Ramos (cell line): ENCODE measurements around the gene PHLPP1.

Experiments
- in situ Hi-C: fragments of 300-500 bp; cut with MboI; formaldehyde crosslinking; loops from one replicate; pipeline ENCODE4 v1.14.3; 2022; ENCODE audit warnings: low sequenced_read_pairs; ENCODE audit not compliant: unreplicated experiment

Gene PHLPP1

DNA sequence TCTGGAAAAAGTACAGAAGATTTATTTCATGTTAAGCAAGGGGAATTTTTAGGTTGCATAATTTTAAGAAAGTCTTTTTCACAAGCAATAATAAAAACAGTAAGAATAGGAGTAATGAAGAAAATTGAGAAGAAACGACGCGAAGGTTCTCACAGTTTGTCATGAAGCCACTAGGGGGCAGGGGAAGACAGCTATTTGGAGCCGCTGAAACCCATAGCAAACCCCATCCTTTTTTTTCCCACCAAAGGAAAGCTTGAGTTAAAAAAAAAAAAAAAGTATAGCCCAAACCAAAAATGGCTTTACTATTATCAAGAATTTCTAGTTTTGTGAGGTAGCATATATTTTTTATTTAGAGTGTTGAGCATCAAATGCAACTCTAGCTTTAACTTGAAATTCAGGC lies 300.9 kb downstream of the PHLPP1 start:
- in situ Hi-C loops, result loop anchor here (10.0 to 25.0 kb wide), 2 partner anchors 96 to 419 kb away; no protein-coding TSS in a partner anchor

- in situ Hi-C loops, result loop anchor here (10.0 to 25.0 kb wide), 2 partner anchors 95 to 418 kb away; no protein-coding TSS in a partner anchor
Measured at GRCh38 chr18:63017076-63017475, 301.7 kb downstream of the PHLPP1 start.

- in situ Hi-C loops, result loop anchor here (10.0 to 25.0 kb wide), 2 partner anchors 94 to 417 kb away; no protein-coding TSS in a partner anchor
Measured at GRCh38 chr18:63017977-63018376, 302.6 kb downstream of the PHLPP1 start.

GRCh38 chr18:63022429-63023022 lies 307.2 kb downstream of the PHLPP1 start:
- in situ Hi-C loops, result loop anchor here (25.0 kb wide), 1 partner anchor 90 kb away; no protein-coding TSS in a partner anchor

DNA sequence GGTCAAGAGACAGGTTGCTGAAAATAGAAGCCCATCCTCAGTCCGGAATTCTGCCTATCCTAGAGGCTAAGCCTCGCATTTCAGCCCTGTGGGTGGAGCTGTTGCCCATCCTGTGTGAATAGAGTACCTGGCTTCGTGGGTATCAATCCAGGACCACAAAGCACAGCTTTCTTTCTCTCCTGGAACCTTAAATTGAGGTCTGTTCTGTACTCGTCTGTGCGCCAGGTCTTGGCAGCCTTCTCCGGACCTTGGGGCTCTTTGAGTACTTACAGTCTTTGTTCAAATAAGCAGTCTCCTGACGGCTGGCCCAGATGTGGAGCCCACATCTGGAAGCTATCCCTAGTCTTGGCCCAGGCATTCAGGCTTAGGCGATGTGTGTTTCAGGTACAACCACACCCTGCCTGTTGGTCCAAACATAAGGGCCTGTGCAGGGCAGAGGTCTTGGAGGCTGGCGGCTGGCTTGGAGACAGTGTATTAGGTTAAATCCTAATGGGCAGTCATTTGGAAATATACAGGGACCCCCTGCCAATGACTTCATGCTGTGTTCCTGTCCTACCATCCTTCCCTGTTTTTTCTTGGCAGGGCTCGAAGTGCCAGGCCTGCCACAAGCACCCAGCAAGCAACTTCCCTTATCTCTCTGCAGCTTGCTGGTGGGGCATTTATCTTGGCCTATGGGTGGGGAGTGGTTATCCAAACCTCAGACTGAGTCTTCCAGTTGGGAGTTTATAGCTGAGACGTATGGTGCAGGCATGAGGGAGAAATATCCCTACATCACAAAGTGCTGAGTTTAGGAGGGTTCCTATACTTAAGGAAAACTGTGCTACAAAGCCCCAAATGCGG lies 310.1 kb downstream of the PHLPP1 start:
- in situ Hi-C loops, result no loop called here

DNA sequence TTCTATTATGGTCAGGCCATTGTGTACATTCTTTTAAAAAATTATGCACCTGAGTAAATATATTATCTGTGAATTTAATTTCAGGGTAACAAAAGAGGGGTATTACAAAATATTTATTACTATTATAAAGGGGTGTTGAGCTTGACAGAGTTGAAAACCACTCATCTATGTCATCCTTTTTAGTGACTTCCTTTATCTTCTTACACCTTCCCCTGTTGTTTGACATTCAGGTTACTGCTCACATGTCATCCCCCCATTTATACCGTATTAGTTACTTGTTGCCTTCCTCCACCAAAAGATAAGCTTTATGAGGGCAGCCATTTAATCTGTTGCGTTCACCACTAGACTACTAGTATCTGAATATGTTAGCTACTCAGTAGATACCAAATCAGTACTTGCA lies 313.0 kb downstream of the PHLPP1 start:
- in situ Hi-C loops, result no loop called here
